GM23338 (cell line): ENCODE results near the gene ANKRD53. TPM values are rescaled to one million over a fixed set of nuclear protein-coding genes. Genes with fewer than 3 reads are reported as not detected.
"Not testable (repeated sequence)": the region's sequence is repeated elsewhere in the genome, so short reads cannot be mapped to it uniquely, and the experiment has no call there.

Experiments
- ATAC-seq: fragments of 200-7000 bp; cut with Tn5 transposase; 3 replicates; pipeline ENCODE4 v1.9.1; 2020
- DNase-seq: peaks from one replicate; pipeline ENCODE4 v3.0.0-alpha.2; 2015; ENCODE audit warnings: low spot score
- H2AFZ ChIP-seq: fragments of 200-600 bp; sonication (generic); 2 replicates; pipeline ENCODE4 v1.8.0; 2016; ENCODE audit warnings: antibody characterized with exemption, mild to moderate bottlenecking, moderate library complexity
- H3F3A ChIP-seq: fragments of 200-600 bp; sonication (generic); replicated peaks from 2 replicates; pipeline ENCODE4 v1.8.0; 2017; ENCODE audit warnings: antibody characterized with exemption, mixed run types, low read depth
- H3K27ac ChIP-seq: fragments of 200-600 bp; sonication (generic); 2 replicates; pipeline ENCODE4 v1.6.1; 2016; ENCODE audit warnings: low read depth
- H3K27me3 ChIP-seq: fragments of 200-600 bp; sonication (generic); 2 replicates; pipeline ENCODE4 v1.8.0; 2016; ENCODE audit warnings: mild to moderate bottlenecking, mixed run types, moderate library complexity; ENCODE audit not compliant: insufficient read depth
- H3K36me3 ChIP-seq: fragments of 200-600 bp; sonication (generic); 2 replicates; pipeline ENCODE4 v1.8.0; 2016; ENCODE audit warnings: mild to moderate bottlenecking; ENCODE audit not compliant: insufficient read depth
- H3K4me1 ChIP-seq: fragments of 200-600 bp; sonication (generic); 2 replicates; pipeline ENCODE4 v1.8.0; 2016; ENCODE audit warnings: mild to moderate bottlenecking, moderate library complexity; ENCODE audit not compliant: insufficient read depth
- H3K4me2 ChIP-seq: fragments of 200-600 bp; sonication (generic); 2 replicates; pipeline ENCODE4 v1.7.1; 2017; ENCODE audit warnings: mixed run types
- H3K4me3 ChIP-seq: fragments of 200-600 bp; sonication (generic); 2 replicates; pipeline ENCODE4 v1.6.1; 2016; ENCODE audit warnings: mixed run types
- H3K79me2 ChIP-seq: fragments of 200-600 bp; sonication (generic); replicated peaks from 2 replicates; pipeline ENCODE4 v1.8.0; 2017; ENCODE audit warnings: mild to moderate bottlenecking; ENCODE audit not compliant: insufficient read depth
- H3K9me2 ChIP-seq: fragments of 200-600 bp; sonication (generic); 2 replicates; pipeline ENCODE4 v1.8.0; 2017; ENCODE audit not compliant: insufficient read depth
- H4K20me1 ChIP-seq: fragments of 200-600 bp; sonication (generic); replicated peaks from 2 replicates; pipeline ENCODE4 v1.8.0; 2017; ENCODE audit warnings: mild to moderate bottlenecking; ENCODE audit not compliant: insufficient read depth
- H3K27ac Mint-ChIP-seq: 2 replicates; pipeline ENCODE4 v1.8.0; 2020; ENCODE audit warnings: inconsistent platforms, mild to moderate bottlenecking, moderate library complexity, mixed read lengths
- H3K27me3 Mint-ChIP-seq: 3 replicates; pipeline ENCODE4 v1.8.0; 2022; ENCODE audit warnings: low read depth, mild to moderate bottlenecking, moderate library complexity, mixed read lengths, inconsistent platforms; ENCODE audit not compliant: insufficient read depth, poor library complexity
- H3K36me3 Mint-ChIP-seq: 3 replicates; pipeline ENCODE4 v1.8.0; 2021; ENCODE audit warnings: low read depth, mild to moderate bottlenecking, inconsistent platforms, moderate library complexity, mixed read lengths
- H3K4me1 Mint-ChIP-seq: 3 replicates; pipeline ENCODE4 v1.8.0; 2020; ENCODE audit warnings: mild to moderate bottlenecking, inconsistent platforms, mixed read lengths
- H3K4me3 Mint-ChIP-seq: 3 replicates; pipeline ENCODE4 v1.8.0; 2021; ENCODE audit warnings: moderate library complexity, mild to moderate bottlenecking, inconsistent platforms, mixed read lengths
- H3K9me3 Mint-ChIP-seq: 3 replicates; pipeline ENCODE4 v1.8.0; 2020; ENCODE audit warnings: moderate library complexity, mild to moderate bottlenecking, inconsistent platforms, mixed read lengths
- CTCF ChIP-seq, 2 experiments: fragments of 200-600 bp in 1 of 2; sonication (generic) in 1 of 2; conservative IDR thresholded peaks; 2 replicates each; pipeline versions ENCODE4 v1.5.1 to v1.6.1; 2016 to 2017; ENCODE audit warnings: antibody characterized with exemption in 2 of 2, low read depth in 2 of 2, mild to moderate bottlenecking in 2 of 2, moderate library complexity in 1 of 2
- polyA plus RNA-seq: library from polyadenylated mRNA; unstranded; fragments of >200 nt; fragmentation: Nextera tagmentation; extraction: Ambion mirVana; gene quantifications from 2 replicates; pipeline ENCODE4 v1.2.1, GENCODE V29; 2016
- small RNA-seq: library from RNA; depleted of rRNA; stranded (forward); fragments of <200 nt; gene quantifications from one replicate; pipeline ENCODE3, GENCODE V24; 2014; ENCODE audit warnings: low replicate concordance
- total RNA-seq: library from RNA; depleted of rRNA; stranded (reverse); fragments of >200 nt; shearing (Covaris generic); gene quantifications from 2 replicates; pipeline ENCODE4 v1.2.3, GENCODE V29; 2014; rRNA removed

ANKRD53 gene
- total and polyA plus RNA-seq, 2 experiments from 2014 or later = 0.32 to 0.73 TPM

- H3K36me3 Mint-ChIP-seq, DNase-seq, H2AFZ ChIP-seq, H3K4me1 Mint-ChIP-seq, H3K27me3 ChIP-seq, H3K27ac ChIP-seq, H3F3A ChIP-seq, H3K4me3 ChIP-seq, H3K9me3 Mint-ChIP-seq, H3K27me3 Mint-ChIP-seq, H3K4me1 ChIP-seq, H3K27ac Mint-ChIP-seq, H4K20me1 ChIP-seq, H3K4me2 ChIP-seq, H3K4me3 Mint-ChIP-seq, H3K9me2 ChIP-seq, H3K36me3 ChIP-seq, ATAC-seq, H3K79me2 ChIP-seq: not testable (repeated sequence)
Observed at GRCh38 chr2:71019989-71020388, 41.6 kb downstream of the ANKRD53 start.

GRCh38 chr2:71021394-71021793 is 43.0 kb downstream of the ANKRD53 start:
- H3K4me3 Mint-ChIP-seq, DNase-seq: not testable (repeated sequence)

GRCh38 chr2:71023553-71024243 is 45.3 kb downstream of the ANKRD53 start:
- H2AFZ ChIP-seq, H3K36me3 ChIP-seq, H3K4me1 Mint-ChIP-seq, H3K9me3 Mint-ChIP-seq, H3K4me1 ChIP-seq, H3K4me3 Mint-ChIP-seq, H3K27me3 ChIP-seq, H3K27me3 Mint-ChIP-seq, ATAC-seq, DNase-seq, H4K20me1 ChIP-seq, H3K79me2 ChIP-seq, H3K9me2 ChIP-seq, H3K4me2 ChIP-seq, H3K27ac Mint-ChIP-seq, H3K36me3 Mint-ChIP-seq, H3K4me3 ChIP-seq, H3F3A ChIP-seq, H3K27ac ChIP-seq: not testable (repeated sequence)
- peak in 1 of 2 experiments; percentile 36; a peak in 1 of 4 replicates for TF ChIP-seq CTCF (conservative IDR thresholded peaks at IDR 0.05; ENCODE audit: low read depth in 2 of 2)

More at GRCh38 chr2:71021394-71021793, 43.0 kb downstream of the ANKRD53 start:
- H3K4me3 ChIP-seq, H3K4me1 Mint-ChIP-seq, H3K36me3 ChIP-seq, H3K9me3 Mint-ChIP-seq, H3K27me3 ChIP-seq, H3K79me2 ChIP-seq, H3K27ac Mint-ChIP-seq, H3K27me3 Mint-ChIP-seq, H3K4me1 ChIP-seq, H3K27ac ChIP-seq, H3F3A ChIP-seq, H3K4me2 ChIP-seq, H4K20me1 ChIP-seq, H3K9me2 ChIP-seq, H3K36me3 Mint-ChIP-seq, H2AFZ ChIP-seq, ATAC-seq: not testable (repeated sequence)

Small RNA genes within 50 kb of the gene (small RNA-seq; reads per million reads assigned to genes)
- not detected for gene RN7SL160P

Other genes with a start within 250 kb of the ANKRD53 start
- 138 and 223 TPM in 2 replicates for gene ADD2, start 210.4 kb upstream of the ANKRD53 start, total RNA-seq
- 34.6 and 40.2 TPM in 2 replicates for gene ADD2, start 210.4 kb upstream of the ANKRD53 start, polyA plus RNA-seq
- gene FIGLA, start 188.0 kb upstream of the ANKRD53 start, total RNA-seq = not detected in 2 replicates
- not detected in 2 replicates for gene FIGLA, start 188.0 kb upstream of the ANKRD53 start, polyA plus RNA-seq
- not detected in 2 replicates for gene CLEC4F, start 158.0 kb upstream of the ANKRD53 start, total RNA-seq
- gene CLEC4F, start 158.0 kb upstream of the ANKRD53 start, polyA plus RNA-seq = not detected in 2 replicates
- not detected in 2 replicates for gene CD207, start 142.8 kb upstream of the ANKRD53 start, total RNA-seq
- gene CD207, start 142.8 kb upstream of the ANKRD53 start, polyA plus RNA-seq = not detected in 2 replicates
- 0.31 TPM in 1 of 2 replicates, not detected in the other for gene VAX2, start 78.1 kb upstream of the ANKRD53 start, total RNA-seq
- not detected in 2 replicates for gene VAX2, start 78.1 kb upstream of the ANKRD53 start, polyA plus RNA-seq
- gene ATP6V1B1, start 42.7 kb upstream of the ANKRD53 start, total RNA-seq = not detected in 2 replicates
- not detected in 2 replicates for gene ATP6V1B1, start 42.7 kb upstream of the ANKRD53 start, polyA plus RNA-seq
- gene TEX261, start 16.2 kb downstream of the ANKRD53 start, total RNA-seq = 17.5 and 22.8 TPM in 2 replicates
- gene TEX261, start 16.2 kb downstream of the ANKRD53 start, polyA plus RNA-seq = 5.7 and 6.0 TPM in 2 replicates
- 24.3 and 55.6 TPM in 2 replicates for gene NAGK, start 90.0 kb downstream of the ANKRD53 start, total RNA-seq
- gene NAGK, start 90.0 kb downstream of the ANKRD53 start, polyA plus RNA-seq = 47.0 and 48.0 TPM in 2 replicates
- gene MCEE, start 151.6 kb downstream of the ANKRD53 start, total RNA-seq = 8.4 and 9.9 TPM in 2 replicates
- gene MCEE, start 151.6 kb downstream of the ANKRD53 start, polyA plus RNA-seq = 26.2 and 31.1 TPM in 2 replicates
- 23.8 and 24.9 TPM in 2 replicates for gene MPHOSPH10, start 152.0 kb downstream of the ANKRD53 start, total RNA-seq
- gene MPHOSPH10, start 152.0 kb downstream of the ANKRD53 start, polyA plus RNA-seq = 53.7 and 64.8 TPM in 2 replicates
- 27.4 and 29.7 TPM in 2 replicates for gene PAIP2B, start 248.5 kb downstream of the ANKRD53 start, total RNA-seq
- gene PAIP2B, start 248.5 kb downstream of the ANKRD53 start, polyA plus RNA-seq = 6.1 and 7.6 TPM in 2 replicates